Right lobe of liver (tissue), 6 donors: ENCODE results near the gene DEPDC5. TPM values are rescaled to one million over a fixed set of nuclear protein-coding genes. Genes with fewer than 3 reads are reported as not detected.

Experiments used
- ATAC-seq, 4 donors: fragments of 200-7000 bp; cut with Tn5 transposase; one replicate each; pipeline ENCODE4 v1.9.1; 2020; ENCODE audit warnings: mild to moderate bottlenecking in 4 of 4, moderate library complexity in 4 of 4
- DNase-seq, 3 donors: peaks; one replicate each; pipeline ENCODE4 v3.0.0-alpha.2; 2020
- H3K27ac ChIP-seq, 3 donors: fragments of 200-600 bp; one replicate each; pipeline ENCODE4 v1.8.0; 2022
- H3K27me3 ChIP-seq, 2 donors: fragments of 200-600 bp; one replicate each; pipeline ENCODE4 v1.8.0; 2022
- H3K36me3 ChIP-seq, 4 donors: fragments of 200-600 bp; sonication (generic) in 1 of 4; one replicate each; pipeline versions ENCODE4 v1.5.1 to v1.8.0; 2017 to 2022; ENCODE audit warnings: control low read depth in 1 of 4
- H3K4me1 ChIP-seq, 4 donors: fragments of 200-600 bp; sonication (generic) in 1 of 4; one replicate each; pipeline versions ENCODE4 v1.5.1 to v1.8.0; 2017 to 2022; ENCODE audit warnings: control low read depth in 1 of 4
- H3K4me3 ChIP-seq, 3 donors: fragments of 200-600 bp; one replicate each; pipeline ENCODE4 v1.8.0; 2022
- H3K9me3 ChIP-seq, 4 donors: fragments of 200-600 bp; sonication (generic) in 1 of 4; one replicate each; pipeline versions ENCODE4 v1.5.1 to v1.8.0; 2017 to 2022; ENCODE audit warnings: control low read depth in 1 of 4
- CTCF ChIP-seq, 4 donors: fragments of 200-600 bp in 3 of 4; fragments of 450-650 bp in 1 of 4; IDR thresholded peaks; one replicate each; pipeline versions ENCODE4 v1.5.1 to v1.8.0; 2016 to 2022; ENCODE audit warnings: antibody characterized with exemption in 4 of 4, mild to moderate bottlenecking in 2 of 4
- POLR2A ChIP-seq: fragments of 450-650 bp; IDR thresholded peaks from one replicate; pipeline ENCODE4 v1.6.1; 2017; ENCODE audit warnings: antibody characterized with exemption, mild to moderate bottlenecking
- WGBS: methylation state at CpG from one replicate; pipeline ENCODE4 v1.1.6; 2018; ENCODE audit warnings: low coverage, low lambda C conversion rate; ENCODE audit not compliant: insufficient coverage; ENCODE audit errors: missing lambda C conversion rate; 5-methylcytosine and 5-hydroxymethylcytosine counted together
- intact Hi-C, 2 donors: fragments of 100-400 bp; cut with DNase I; formaldehyde crosslinking; loops; one replicate each; pipeline versions ENCODE4 v1.11.2 to v1.14.1; 2022
- total RNA-seq, 6 experiments: library from RNA; depleted of rRNA in 2 of 6; stranded (reverse); fragments of >200 nt in 2 of 6; fragmentation: NEBNext Ultra II Directional in 3 of 6; extraction: Animal tissue kit (Norgen Biotek cat#: 25700) in 3 of 6; gene quantifications; one replicate each; pipeline versions ENCODE4 v1.1.0 to v1.2.4, GENCODE V29; 2016 to 2023
- donor health status: DM: no; HTN: yes; CAD: no.
- donor health status: DM: no; HTN: no; CAD: no.
- donor health status: DM: no; HTN: no; CAD: no.
- donor health status: DM: no; HTN: yes; CAD: no.
- donor health status: DM: no; HTN: yes; CAD: no.

Gene DEPDC5
- total RNA-seq, 6 experiments from 2014 or later, result 9.1 to 22.9 (median 14.6) TPM

- ATAC-seq (no peak), DNase-seq (no peak)
- no peaks in the 10 kb centered on the region for H3K4me1 ChIP-seq
- intact Hi-C loops, result no loop called here
- no peaks in the 10 kb centered on the region for H3K36me3 ChIP-seq
- WGBS, result 40% methylated on average over 1 of the region's 3 CpGs
- H3K9me3 ChIP-seq, result no peaks in the 10 kb centered on the region
- no peak overlapping the region for H3K27ac ChIP-seq
- TF ChIP-seq CTCF (IDR thresholded peaks at IDR 0.05) (no peak), POLR2A (no peak)
- H3K27me3 ChIP-seq, result no peaks in the 10 kb centered on the region
- H3K4me3 ChIP-seq, result no peak overlapping the region
These were observed 165.9 kb downstream of the DEPDC5 start for GRCh38 chr22:31919730-31920129.

- WGBS, result 85% methylated on average over 3 of the region's 3 CpGs
- ATAC-seq (no peak), DNase-seq (no peak)
- H3K27ac ChIP-seq, result no peak overlapping the region
- no peaks in the 10 kb centered on the region for H3K4me1 ChIP-seq
- no peak overlapping the region for H3K4me3 ChIP-seq
- intact Hi-C loops, result no loop called here
- no peaks in the 10 kb centered on the region for H3K9me3 ChIP-seq
- TF ChIP-seq POLR2A (no peak), CTCF (IDR thresholded peaks at IDR 0.05) (no peak)
- H3K27me3 ChIP-seq, result no peaks in the 10 kb centered on the region
- H3K36me3 ChIP-seq, result no peaks in the 10 kb centered on the region
These were observed 166.5 kb downstream of the DEPDC5 start for GRCh38 chr22:31920306-31920705.

GRCh38 chr22:31921106-31921505 is 167.3 kb downstream of the DEPDC5 start:
- 75% methylated on average over 3 of the region's 3 CpGs for WGBS

GRCh38 chr22:31922534-31922933 is 168.7 kb downstream of the DEPDC5 start:
- Histone ChIP-seq H3K4me1 (no peaks in the 10 kb centered on the region), H3K4me3 (no peak overlapping the region), H3K9me3 (no peaks in the 10 kb centered on the region), H3K27ac (no peak overlapping the region), H3K36me3 (no peaks in the 10 kb centered on the region), H3K27me3 (no peaks in the 10 kb centered on the region)
- ATAC-seq (no peak), DNase-seq (no peak)
- TF ChIP-seq CTCF (IDR thresholded peaks at IDR 0.05) (no peak), POLR2A (no peak)
- intact Hi-C loops, result no loop called here
- 81% methylated on average over 5 of the region's 6 CpGs for WGBS

More at GRCh38 chr22:31921106-31921505, 167.3 kb downstream of the DEPDC5 start:
- TF ChIP-seq POLR2A, result no peak
- no peak for TF ChIP-seq CTCF (IDR thresholded peaks at IDR 0.05)
- Histone ChIP-seq H3K9me3 (no peaks in the 10 kb centered on the region), H3K36me3 (no peaks in the 10 kb centered on the region), H3K4me3 (no peak overlapping the region), H3K4me1 (no peaks in the 10 kb centered on the region), H3K27ac (no peak overlapping the region), H3K27me3 (no peaks in the 10 kb centered on the region)
- DNase-seq (no peak), ATAC-seq (no peak)
- intact Hi-C loops, result no loop called here

GRCh38 chr22:31923136-31923535 is 169.3 kb downstream of the DEPDC5 start:
- no peak overlapping the region for H3K27ac ChIP-seq
- DNase-seq, result peak in 2 of 3 donors; percentile 46 to 55
- 20% methylated on average over 5 of the region's 5 CpGs for WGBS

More at GRCh38 chr22:31923136-31923535, 169.3 kb downstream of the DEPDC5 start:
- TF ChIP-seq CTCF (IDR thresholded peaks at IDR 0.05), result no peak
- no peak for TF ChIP-seq POLR2A
- H3K9me3 ChIP-seq, result no peaks in the 10 kb centered on the region
- intact Hi-C loops, result no loop called here
- H3K36me3 ChIP-seq, result no peaks in the 10 kb centered on the region
- no peak overlapping the region for H3K4me3 ChIP-seq
- peak; percentile 55 to 70 (median 65) for ATAC-seq
- no peaks in the 10 kb centered on the region for H3K27me3 ChIP-seq
- H3K4me1 ChIP-seq, result no peaks in the 10 kb centered on the region
